Endothelial cell (in vitro differentiated cells): ENCODE results near the gene CDK5. TPM values are rescaled to one million over a fixed set of nuclear protein-coding genes. Genes with fewer than 3 reads are reported as not detected.

Experiments
- DNase-seq: peaks from one replicate; pipeline ENCODE4 v3.0.0; 2021; ENCODE audit warnings: low spot score
- H3K27ac Mint-ChIP-seq: one replicate; pipeline ENCODE4 v1.8.0; 2021; ENCODE audit warnings: mixed read lengths, inconsistent platforms; ENCODE audit not compliant: unreplicated experiment
- H3K27me3 Mint-ChIP-seq: one replicate; pipeline ENCODE4 v1.8.0; 2021; ENCODE audit warnings: mild to moderate bottlenecking, moderate library complexity, mixed read lengths, inconsistent platforms; ENCODE audit not compliant: unreplicated experiment
- H3K36me3 Mint-ChIP-seq: one replicate; pipeline ENCODE4 v1.8.0; 2021; ENCODE audit warnings: mild to moderate bottlenecking, low read depth, mixed read lengths, inconsistent platforms; ENCODE audit not compliant: unreplicated experiment
- H3K4me1 Mint-ChIP-seq: one replicate; pipeline ENCODE4 v1.8.0; 2021; ENCODE audit warnings: mild to moderate bottlenecking, mixed read lengths, inconsistent platforms; ENCODE audit not compliant: unreplicated experiment
- H3K4me3 Mint-ChIP-seq: one replicate; pipeline ENCODE4 v1.8.0; 2021; ENCODE audit warnings: mild to moderate bottlenecking, mixed read lengths, inconsistent platforms; ENCODE audit not compliant: unreplicated experiment
- H3K9me3 Mint-ChIP-seq: one replicate; pipeline ENCODE4 v1.8.0; 2021; ENCODE audit warnings: mixed read lengths, inconsistent platforms; ENCODE audit not compliant: unreplicated experiment
- CTCF ChIP-seq: fragments of 200-600 bp; sonication (generic); IDR thresholded peaks from one replicate; pipeline ENCODE4 v1.5.0; 2021; ENCODE audit warnings: antibody characterized with exemption; ENCODE audit not compliant: unreplicated experiment
- total RNA-seq: library from RNA; stranded (reverse); fragmentation: NEBNext Ultra II Directional; extraction: Animal tissue kit (Norgen Biotek cat#: 25700); gene quantifications from one replicate; pipeline ENCODE4 v1.2.1, GENCODE V29; 2021; ENCODE audit not compliant: unreplicated experiment

CDK5 gene
- total RNA-seq, 1 donor from 2014 or later, result 26.7 TPM

- Mint-ChIP-seq H3K4me3 (no peak overlapping the region), H3K4me1 (peaks cover 13% of the 10 kb centered on the region), H3K27ac (no peak overlapping the region), H3K27me3 (peaks cover 7% of the 10 kb centered on the region), H3K36me3 (peaks cover 21% of the 10 kb centered on the region), H3K9me3 (no peaks in the 10 kb centered on the region)
- TF ChIP-seq CTCF, result no peak
- no peak for DNase-seq
Observed at GRCh38 chr7:151064993-151065392, 7.3 kb upstream of the CDK5 start.

- Mint-ChIP-seq H3K9me3 (no peaks in the 10 kb centered on the region), H3K27ac (no peak overlapping the region), H3K4me3 (no peak overlapping the region), H3K4me1 (peaks cover 13% of the 10 kb centered on the region), H3K36me3 (peaks cover 21% of the 10 kb centered on the region), H3K27me3 (peaks cover 7% of the 10 kb centered on the region)
- no peak for DNase-seq
- TF ChIP-seq CTCF, result no peak
Observed at GRCh38 chr7:151064454-151064853, 6.8 kb upstream of the CDK5 start.

- no peak for DNase-seq
- no peak for TF ChIP-seq CTCF
- H3K9me3 Mint-ChIP-seq, result no peaks in the 10 kb centered on the region
- H3K4me1 Mint-ChIP-seq, result peaks cover 20% of the 10 kb centered on the region
- no peak overlapping the region for H3K27ac Mint-ChIP-seq
- H3K27me3 Mint-ChIP-seq, result peaks cover 7% of the 10 kb centered on the region
- H3K4me3 Mint-ChIP-seq, result no peak overlapping the region
- H3K36me3 Mint-ChIP-seq, result peaks cover 17% of the 10 kb centered on the region
Observed at GRCh38 chr7:151063212-151063561, 5.5 kb upstream of the CDK5 start.

- Mint-ChIP-seq H3K4me1 (peaks cover 20% of the 10 kb centered on the region), H3K9me3 (no peaks in the 10 kb centered on the region), H3K27me3 (peaks cover 5% of the 10 kb centered on the region), H3K36me3 (peaks cover 12% of the 10 kb centered on the region), H3K4me3 (no peak overlapping the region), H3K27ac (no peak overlapping the region)
- peak; percentile 67 for DNase-seq
- no peak for TF ChIP-seq CTCF
Observed at GRCh38 chr7:151062399-151063211, 4.9 kb upstream of the CDK5 start.

- no peak for TF ChIP-seq CTCF
- H3K27ac Mint-ChIP-seq, result no peak overlapping the region
- peaks cover 25% of the 10 kb centered on the region for H3K4me1 Mint-ChIP-seq
Observed at GRCh38 chr7:151062111-151062398, 4.4 kb upstream of the CDK5 start.

More at GRCh38 chr7:151062111-151062398, 4.4 kb upstream of the CDK5 start:
- Mint-ChIP-seq H3K4me3 (peak overlapping the region; percentile 85), H3K9me3 (no peaks in the 10 kb centered on the region), H3K36me3 (peaks cover 8% of the 10 kb centered on the region), H3K27me3 (peaks cover 10% of the 10 kb centered on the region)
- DNase-seq, result no peak
